H9 (cell line): Measurements from ENCODE around the gene TAGLN2. TPM values are rescaled to one million over a fixed set of nuclear protein-coding genes. Genes with fewer than 3 reads are reported as not detected.
A peak's percentile ranks its signal among the peaks of the same experiment; 100 is the strongest.

Source experiments
- DNase-seq: peaks from one replicate; pipeline ENCODE4 v3.0.0-alpha.2; 2017
- H2AFZ ChIP-seq: one replicate; pipeline ENCODE4 v1.6.1; 2013; ENCODE audit warnings: mild to moderate bottlenecking, low read length, control low read depth, moderate library complexity
- H2AK5ac ChIP-seq: 2 replicates; pipeline ENCODE4 v1.6.1; 2013; ENCODE audit warnings: low read length, control low read depth, mixed read lengths; ENCODE audit not compliant: insufficient read length
- H2BK120ac ChIP-seq: one replicate; pipeline ENCODE4 v1.6.1; 2013; ENCODE audit warnings: low read depth, mild to moderate bottlenecking, low read length, control low read depth, inconsistent platforms; ENCODE audit not compliant: poor library complexity, severe bottlenecking
- H2BK12ac ChIP-seq: 2 replicates; pipeline ENCODE4 v1.6.1; 2013; ENCODE audit warnings: low read length, control low read depth, mixed read lengths, low read depth; ENCODE audit not compliant: insufficient read length
- H2BK15ac ChIP-seq: 2 replicates; pipeline ENCODE4 v1.6.1; 2013; ENCODE audit warnings: low read depth, low read length, control low read depth
- H2BK20ac ChIP-seq: one replicate; pipeline ENCODE4 v1.6.1; 2013; ENCODE audit warnings: low read depth, mild to moderate bottlenecking, low read length, control low read depth, inconsistent platforms; ENCODE audit not compliant: poor library complexity, severe bottlenecking
- H2BK5ac ChIP-seq: 2 replicates; pipeline ENCODE4 v1.6.1; 2013; ENCODE audit warnings: low read length, control low read depth, mixed read lengths; ENCODE audit not compliant: insufficient read length
- H3K14ac ChIP-seq: 2 replicates; pipeline ENCODE4 v1.6.1; 2013; ENCODE audit warnings: low read length, control low read depth; ENCODE audit not compliant: insufficient read depth
- H3K18ac ChIP-seq: 2 replicates; pipeline ENCODE4 v1.6.1; 2013; ENCODE audit warnings: low read depth, mild to moderate bottlenecking, mixed read lengths, low read length, control low read depth; ENCODE audit not compliant: insufficient read length
- H3K23ac ChIP-seq: 2 replicates; pipeline ENCODE4 v1.6.1; 2013; ENCODE audit warnings: low read length, control low read depth, mixed read lengths, low read depth; ENCODE audit not compliant: insufficient read length
- H3K23me2 ChIP-seq: 2 replicates; pipeline ENCODE4 v1.6.1; 2013; ENCODE audit warnings: low read depth, mild to moderate bottlenecking, mixed read lengths, low read length, control low read depth; ENCODE audit not compliant: insufficient read length, poor library complexity, severe bottlenecking
- H3K27ac ChIP-seq: 2 replicates; pipeline ENCODE4 v1.5.1; 2013; ENCODE audit warnings: low read length, control low read depth, mixed read lengths, low read depth; ENCODE audit not compliant: insufficient read length
- H3K27me3 ChIP-seq: 2 replicates; pipeline ENCODE4 v1.6.1; 2013; ENCODE audit warnings: low read length, control low read depth, inconsistent platforms; ENCODE audit not compliant: insufficient read depth
- H3K4ac ChIP-seq: 2 replicates; pipeline ENCODE4 v1.6.1; 2013; ENCODE audit warnings: low read depth, mild to moderate bottlenecking, control low read depth, inconsistent platforms, low read length, moderate library complexity
- H3K4me1 ChIP-seq: 2 replicates; pipeline ENCODE4 v1.6.1; 2013; ENCODE audit warnings: low read length, control low read depth, inconsistent platforms; ENCODE audit not compliant: insufficient read depth
- H3K4me2 ChIP-seq: 2 replicates; pipeline ENCODE4 v1.6.1; 2013; ENCODE audit warnings: low read length, control low read depth, mixed read lengths; ENCODE audit not compliant: insufficient read length, insufficient read depth
- H3K56ac ChIP-seq: 2 replicates; pipeline ENCODE4 v1.6.1; 2013; ENCODE audit warnings: low read depth, mild to moderate bottlenecking, mixed read lengths, low read length, control low read depth; ENCODE audit not compliant: insufficient read length
- H3K79me1 ChIP-seq: 2 replicates; pipeline ENCODE4 v1.6.1; 2013; ENCODE audit warnings: low read depth, mild to moderate bottlenecking, moderate library complexity, low read length, control low read depth, inconsistent platforms; ENCODE audit not compliant: insufficient read depth, poor library complexity, severe bottlenecking
- H3K79me2 ChIP-seq: 2 replicates; pipeline ENCODE4 v1.6.1; 2013; ENCODE audit warnings: low read length, control low read depth, inconsistent platforms; ENCODE audit not compliant: insufficient read depth
- H3K9ac ChIP-seq: 2 replicates; pipeline ENCODE4 v1.6.1; 2013; ENCODE audit warnings: low read length, control low read depth, mixed read lengths; ENCODE audit not compliant: insufficient read length; ENCODE audit errors: extremely low read depth
- H3K9me3 ChIP-seq: one replicate; pipeline ENCODE4 v1.6.1; 2013; ENCODE audit warnings: low read depth, low read length, inconsistent platforms; ENCODE audit not compliant: control insufficient read depth
- H3T11ph ChIP-seq: one replicate; pipeline ENCODE4 v1.6.1; 2013; ENCODE audit warnings: mild to moderate bottlenecking, low read length, control low read depth, inconsistent platforms
- H4K20me1 ChIP-seq: one replicate; pipeline ENCODE4 v1.6.1; 2013; ENCODE audit not compliant: control insufficient read depth, insufficient read length, insufficient read depth
- H4K5ac ChIP-seq: 2 replicates; pipeline ENCODE4 v1.6.1; 2013; ENCODE audit warnings: low read depth, mild to moderate bottlenecking, mixed read lengths, low read length, control low read depth; ENCODE audit not compliant: insufficient read length
- H4K8ac ChIP-seq: replicated peaks from 2 replicates; pipeline ENCODE4 v1.6.1; 2013; ENCODE audit warnings: low read length, control low read depth, mixed read lengths, low read depth; ENCODE audit not compliant: insufficient read length
- H4K91ac ChIP-seq: 2 replicates; pipeline ENCODE4 v1.6.1; 2013; ENCODE audit warnings: low read depth, mild to moderate bottlenecking, moderate library complexity, mixed read lengths, low read length, control low read depth; ENCODE audit not compliant: insufficient read length
- H3K27ac Mint-ChIP-seq, 3 experiments: 2 replicates in 2 of 3; 3 replicates in 1 of 3; pipeline ENCODE4 v1.8.0; 2020 to 2021; ENCODE audit warnings: mixed read lengths in 3 of 3, mild to moderate bottlenecking in 1 of 3, moderate library complexity in 1 of 3
- H3K27me3 Mint-ChIP-seq: 2 replicates; pipeline ENCODE4 v1.8.0; 2021; ENCODE audit warnings: low read depth, mild to moderate bottlenecking, moderate library complexity, mixed read lengths
- H3K36me3 Mint-ChIP-seq, 3 experiments: 2 replicates in 2 of 3; 3 replicates in 1 of 3; pipeline ENCODE4 v1.8.0; 2020 to 2021; ENCODE audit warnings: low read depth in 3 of 3, mixed read lengths in 3 of 3; ENCODE audit not compliant: insufficient read depth in 1 of 3
- H3K4me1 Mint-ChIP-seq, 2 experiments: 2 replicates each; pipeline ENCODE4 v1.8.0; 2020; ENCODE audit warnings: mixed read lengths in 2 of 2
- H3K4me3 Mint-ChIP-seq, 2 experiments: 2 replicates in 1 of 2; 3 replicates in 1 of 2; pipeline ENCODE4 v1.8.0; 2020 to 2021; ENCODE audit warnings: mild to moderate bottlenecking in 2 of 2, mixed read lengths in 2 of 2, moderate library complexity in 1 of 2
- H3K9me3 Mint-ChIP-seq, 2 experiments: 2 replicates in 1 of 2; 3 replicates in 1 of 2; pipeline ENCODE4 v1.8.0; 2020; ENCODE audit warnings: mild to moderate bottlenecking in 2 of 2, mixed read lengths in 2 of 2, moderate library complexity in 1 of 2
- CTCF ChIP-seq: fragments of 200-600 bp; sonication (generic); conservative IDR thresholded peaks from 3 replicates; pipeline ENCODE4 v1.8.0; 2021; ENCODE audit warnings: antibody characterized with exemption, mild to moderate bottlenecking
- WGBS: extraction: QIAGEN DNeasy Blood & Tissue Kit; methylation state at CpG from one replicate; pipeline ENCODE4 v1.1.7; 2013; ENCODE audit warnings: missing lambda C conversion rate, low lambda C conversion rate, mixed read lengths; ENCODE audit not compliant: insufficient read length; ENCODE audit errors: extremely low coverage; 5-methylcytosine and 5-hydroxymethylcytosine counted together
- total RNA-seq: library from RNA; stranded (reverse); gene quantifications from 2 replicates; pipeline ENCODE4 v1.2.1, GENCODE V29; 2021

Gene TAGLN2
- total RNA-seq, 1 experiment from 2014 or later, result 76.7 TPM

DNA sequence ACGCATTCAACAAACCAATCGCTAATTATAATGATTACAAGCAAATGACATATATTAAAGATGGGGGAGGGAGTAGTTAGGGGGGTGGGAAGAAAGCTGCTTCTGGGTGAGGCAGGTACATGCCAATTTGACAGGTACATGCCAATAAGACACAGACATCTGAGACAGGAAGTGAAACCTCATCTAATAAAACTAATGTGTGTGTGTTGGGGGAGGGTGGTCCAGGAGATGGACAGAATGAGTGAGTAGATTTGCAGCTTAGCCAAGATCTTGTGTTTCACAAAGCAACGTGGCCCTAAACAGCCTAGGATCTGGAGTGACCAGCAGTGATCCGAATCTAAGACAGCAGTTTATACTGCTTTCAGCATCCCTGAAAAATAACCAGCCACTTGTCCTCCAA lies 36.1 kb downstream of the TAGLN2 start:
- Histone ChIP-seq H2BK5ac (no peak overlapping the region), H3K27ac (no peak overlapping the region), H4K5ac (no peak overlapping the region), H3K4me1 (no peaks in the 10 kb centered on the region), H2AFZ (no peak overlapping the region), H3K4me2 (no peak overlapping the region), H3K79me1 (no peaks in the 10 kb centered on the region), H3K9ac (no peak overlapping the region), H3K79me2 (no peaks in the 10 kb centered on the region), H3K14ac (no peak overlapping the region), H2BK120ac (no peak overlapping the region), H2BK12ac (no peak overlapping the region), H4K91ac (no peak overlapping the region), H3K18ac (no peak overlapping the region), H3K9me3 (no peaks in the 10 kb centered on the region), H2BK20ac (no peak overlapping the region), H4K8ac (no peak overlapping the region), H2AK5ac (no peak overlapping the region), H3K4ac (no peak overlapping the region), H3K23me2 (no peaks in the 10 kb centered on the region), H2BK15ac (no peak overlapping the region), H4K20me1 (no peaks in the 10 kb centered on the region), H3K27me3 (no peaks in the 10 kb centered on the region), H3K23ac (no peak overlapping the region), H3T11ph (no peak overlapping the region), H3K56ac (no peak overlapping the region)
- Mint-ChIP-seq H3K36me3 (no peaks in the 10 kb centered on the region), H3K9me3 (no peaks in the 10 kb centered on the region), H3K4me1 (peaks cover 11% of the 10 kb centered on the region in 2 experiments), H3K27me3 (no peaks in the 10 kb centered on the region; the same call in 1 of the 2 replicates), H3K4me3 (no peak overlapping the region), H3K27ac (peak overlapping the region in 2 of 3 experiments; percentile 7 to 17; a peak in 2 of 7 replicates)
- no peak for DNase-seq
- TF ChIP-seq CTCF, result no peak
- no CpG with 5 or more reads among the region's 4 CpGs for WGBS
